GM21360 (cell line): ENCODE results near the gene ARHGEF10L.

Experiments
- ATAC-seq: cut with Tn5 transposase; IDR thresholded peaks from one replicate; pipeline ENCODE4 v1.9.1; 2021; ENCODE audit warnings: mild to moderate bottlenecking, moderate library complexity; ENCODE audit not compliant: unreplicated experiment

ARHGEF10L gene

DNA sequence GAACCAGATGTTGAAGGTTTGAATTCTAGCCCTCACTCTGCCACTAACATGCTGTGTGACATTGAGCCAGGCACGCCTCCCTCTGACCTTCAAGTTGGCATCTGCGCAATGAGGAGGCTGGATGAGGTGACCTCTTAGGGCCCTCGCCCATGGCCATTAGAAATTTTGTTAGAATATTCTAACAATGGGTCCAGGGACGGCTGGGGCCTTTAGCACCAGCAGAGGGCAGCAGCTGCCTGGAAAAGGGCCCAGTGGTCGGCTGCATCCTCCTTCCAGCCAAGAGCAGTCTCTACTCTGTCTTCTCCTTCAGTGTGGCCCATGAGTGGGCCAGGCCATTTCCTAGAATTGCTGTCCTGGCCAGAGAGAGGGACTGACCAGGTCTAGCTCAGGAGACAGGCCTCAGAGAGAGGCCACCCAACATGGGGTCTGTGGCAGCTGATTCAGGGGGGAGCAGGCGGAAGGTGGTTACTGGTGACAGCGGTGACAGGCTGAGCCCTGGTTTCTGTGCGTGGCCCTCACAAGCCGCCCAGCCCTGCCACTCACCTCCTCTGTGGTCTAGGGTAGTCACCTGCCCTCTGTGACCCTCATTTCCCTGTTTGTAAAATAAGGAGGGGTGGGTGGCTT is 114.3 kb downstream of the ARHGEF10L start:
- ATAC-seq: no peak

DNA sequence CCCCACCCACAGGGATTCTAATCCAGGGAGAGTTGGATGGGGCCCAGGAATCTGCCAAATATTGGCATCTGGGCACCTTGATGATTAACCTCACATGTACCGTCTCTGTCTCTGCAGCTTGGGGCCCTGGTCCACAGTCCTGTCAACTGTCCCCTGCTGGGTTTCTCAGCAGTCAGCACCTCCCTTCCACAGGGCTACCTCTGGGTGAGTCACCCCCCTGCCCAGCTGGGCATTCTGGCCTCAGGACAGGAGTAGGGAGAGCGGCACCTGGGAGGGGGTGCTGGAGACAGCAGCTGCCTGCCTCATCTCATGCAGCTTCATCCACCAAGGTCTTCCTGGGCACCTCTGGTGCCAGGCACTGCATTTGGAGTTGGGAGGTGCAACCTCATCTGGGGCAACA is 115.0 kb downstream of the ARHGEF10L start:
- no peak for ATAC-seq

DNA sequence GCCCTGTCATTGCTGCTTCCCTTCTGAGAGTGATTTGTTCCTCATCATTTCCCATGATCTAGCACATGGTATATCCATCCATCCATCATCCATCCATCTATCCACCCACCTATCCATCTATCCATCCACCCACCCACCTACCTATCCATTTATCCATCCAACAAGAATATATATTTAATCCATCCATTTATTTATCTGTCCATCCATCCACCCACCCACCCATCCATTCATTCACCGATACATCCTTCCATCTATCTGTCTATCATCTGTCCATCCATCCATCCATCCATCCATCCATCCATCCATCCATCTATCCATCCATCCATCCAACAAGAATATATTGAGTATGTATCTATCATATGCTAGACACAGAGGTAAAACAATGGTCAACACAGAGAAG is 115.7 kb downstream of the ARHGEF10L start:
- ATAC-seq: no peak

DNA sequence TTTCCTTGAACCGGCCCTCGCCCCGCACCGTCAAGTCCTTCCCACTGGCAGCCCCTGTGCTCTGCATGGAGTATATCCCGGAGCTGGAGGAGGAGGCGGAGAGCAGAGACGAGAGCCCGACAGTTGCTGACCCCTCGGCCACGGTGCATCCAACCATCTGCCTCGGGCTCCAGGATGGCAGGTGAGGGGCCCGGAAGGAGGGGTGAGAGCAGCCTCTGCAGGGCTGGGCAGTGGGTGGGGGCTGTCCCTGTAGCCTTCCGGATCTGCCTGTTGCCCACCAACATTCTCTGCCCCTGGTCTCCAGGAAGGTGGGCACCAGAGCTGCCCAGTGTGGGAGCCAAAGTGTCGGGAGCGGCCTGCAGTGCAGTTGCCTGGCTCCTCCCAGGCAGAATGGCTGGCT is 116.4 kb downstream of the ARHGEF10L start:
- ATAC-seq: no peak

DNA sequence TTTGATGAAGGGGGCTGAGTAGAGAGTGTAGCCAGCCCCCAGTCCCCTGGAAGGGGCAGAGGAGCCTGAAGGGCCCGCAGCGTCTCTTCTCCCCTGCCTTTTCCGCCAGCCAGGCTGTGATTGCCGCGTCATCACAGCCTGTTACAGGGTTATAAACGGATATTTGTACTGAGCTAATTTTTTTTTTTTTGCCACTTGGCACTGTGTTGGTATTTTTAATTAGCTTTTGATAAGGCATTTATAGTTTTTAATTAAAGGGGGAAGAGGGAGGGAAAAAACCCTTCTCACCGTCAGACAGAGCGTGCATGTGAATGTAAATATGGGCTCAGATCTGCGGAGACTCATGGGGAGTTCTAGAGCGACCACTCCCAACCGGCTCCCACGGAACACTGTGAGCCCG is 117.9 kb downstream of the ARHGEF10L start:
- no peak for ATAC-seq

DNA sequence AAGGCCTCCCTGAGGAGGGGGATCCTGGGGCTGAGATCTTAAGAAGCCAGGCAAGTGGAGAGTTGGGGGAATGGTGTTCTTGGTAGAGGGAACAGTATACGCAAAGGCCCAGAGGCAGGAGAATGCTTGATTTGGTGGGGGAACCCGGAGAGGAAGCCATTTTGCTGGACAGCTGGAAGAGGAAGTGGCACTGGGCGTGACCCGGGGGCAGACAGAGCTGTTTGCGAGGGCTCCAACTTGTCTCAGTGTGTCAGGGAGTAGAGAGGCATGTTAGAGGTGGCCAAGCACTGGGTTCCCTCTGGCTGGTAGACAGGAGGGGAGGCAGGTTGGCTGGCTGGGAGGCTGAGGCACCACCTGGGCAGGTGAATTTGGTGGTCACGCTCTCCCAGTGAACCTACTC is 119.3 kb downstream of the ARHGEF10L start:
- no peak for ATAC-seq

DNA sequence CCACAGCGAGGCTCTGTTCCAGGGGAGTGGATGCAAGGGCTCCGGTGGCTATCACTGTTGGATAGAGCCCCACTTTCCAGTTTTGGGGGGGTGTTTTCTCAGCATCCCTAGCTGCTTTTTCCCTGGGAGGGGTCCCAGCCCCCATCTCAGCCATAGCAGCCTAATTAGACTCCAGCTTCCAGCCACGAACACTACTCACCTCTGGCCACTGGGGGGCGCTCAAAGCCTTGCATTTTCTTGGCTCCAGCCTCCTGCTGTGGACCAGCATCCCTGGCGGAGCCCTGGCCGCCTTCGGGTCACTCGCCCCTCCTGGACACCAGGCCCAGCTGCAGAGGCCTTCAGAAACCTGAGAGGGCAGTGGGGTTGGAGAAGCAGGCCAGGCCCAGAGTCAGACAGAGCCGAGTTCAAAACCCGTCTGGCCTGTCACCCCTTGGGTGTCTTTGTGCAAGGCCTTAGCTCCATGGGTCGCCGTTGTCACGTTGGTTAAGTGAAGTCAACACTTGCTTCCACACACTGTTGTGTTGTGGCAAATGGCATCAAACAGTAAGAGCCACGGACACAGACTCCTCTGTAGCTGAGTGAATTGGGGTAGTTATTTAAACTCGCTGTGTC is 122.2 kb downstream of the ARHGEF10L start:
- no peak for ATAC-seq

DNA sequence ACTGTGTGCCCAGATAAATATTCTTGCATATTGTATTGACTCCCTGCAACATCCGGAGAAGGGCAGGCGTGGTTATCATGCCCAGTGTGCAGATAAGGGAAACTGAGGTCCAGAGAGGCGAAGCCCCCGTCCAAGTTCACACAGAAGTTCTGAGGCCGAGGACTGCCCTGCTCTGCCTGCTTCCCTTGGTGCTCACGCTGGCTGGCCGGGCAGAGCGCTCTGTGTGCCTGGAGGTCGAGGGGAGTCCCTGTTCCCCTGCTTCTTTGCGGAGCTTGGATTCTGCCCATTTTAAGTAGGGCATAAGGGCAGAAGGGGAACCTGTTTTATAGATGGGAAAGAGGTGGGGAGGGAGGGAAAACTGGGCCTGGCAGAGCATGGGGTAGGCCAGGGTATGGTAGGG is 122.8 kb downstream of the ARHGEF10L start:
- no peak for ATAC-seq

DNA sequence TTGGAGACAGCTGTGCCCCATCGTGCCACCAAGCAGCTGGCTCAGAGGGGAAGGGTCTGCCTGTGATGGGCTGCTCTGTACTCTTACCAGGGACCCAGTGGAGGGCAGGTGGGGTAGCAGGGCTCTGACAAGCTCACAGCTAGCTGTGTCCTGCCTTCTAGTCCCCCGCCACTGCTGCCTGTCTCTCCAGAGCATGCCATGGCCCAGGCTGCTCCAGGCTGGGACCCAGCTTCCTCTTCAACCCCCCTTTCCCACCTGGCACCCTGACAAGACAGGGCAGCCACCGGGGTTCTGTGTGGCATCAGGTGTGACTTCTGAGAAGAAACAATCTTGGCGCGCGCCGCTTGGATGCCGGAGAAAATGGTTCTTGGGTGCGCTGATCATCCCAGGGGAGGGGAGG is 123.3 kb downstream of the ARHGEF10L start:
- ATAC-seq: no peak

DNA sequence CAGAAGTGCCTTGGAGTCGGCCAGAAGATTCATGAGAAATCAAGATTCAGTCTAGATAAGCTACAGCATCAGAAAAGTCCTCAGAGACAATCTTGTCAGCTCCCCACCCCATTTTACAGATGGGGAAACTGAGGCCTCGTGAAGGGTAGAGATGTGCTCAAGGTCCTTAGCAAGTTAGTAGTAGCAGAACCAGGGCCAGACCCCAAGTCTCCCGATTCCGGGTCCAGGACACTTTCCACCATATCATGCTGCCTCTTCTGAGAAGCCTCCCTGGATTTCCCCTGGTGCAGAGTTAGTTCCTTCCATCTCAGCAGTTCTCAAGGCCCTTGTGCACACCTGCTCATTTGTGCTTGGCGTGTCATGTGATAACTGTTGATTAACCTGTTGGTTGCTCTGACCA is 124.1 kb downstream of the ARHGEF10L start:
- ATAC-seq: no peak

DNA sequence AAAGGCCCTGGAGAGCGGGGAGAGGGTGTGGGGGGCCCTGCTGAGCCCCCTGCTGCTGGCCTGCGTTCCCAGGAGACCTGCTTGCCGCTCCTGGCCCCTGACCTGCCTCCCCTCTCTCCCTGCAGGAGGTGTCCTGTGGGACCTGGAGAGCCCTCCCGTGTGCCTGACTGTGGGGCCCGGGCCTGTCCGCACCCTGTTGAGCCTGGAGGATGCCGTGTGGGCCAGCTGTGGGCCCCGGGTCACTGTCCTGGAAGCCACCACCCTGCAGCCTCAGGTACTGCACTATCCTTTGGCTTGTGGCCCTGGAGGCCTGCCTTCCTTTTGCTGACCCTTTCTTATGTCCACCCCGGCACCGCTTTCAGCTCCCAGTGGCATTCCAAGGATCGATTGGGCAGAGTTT is 124.8 kb downstream of the ARHGEF10L start:
- ATAC-seq: no peak

DNA sequence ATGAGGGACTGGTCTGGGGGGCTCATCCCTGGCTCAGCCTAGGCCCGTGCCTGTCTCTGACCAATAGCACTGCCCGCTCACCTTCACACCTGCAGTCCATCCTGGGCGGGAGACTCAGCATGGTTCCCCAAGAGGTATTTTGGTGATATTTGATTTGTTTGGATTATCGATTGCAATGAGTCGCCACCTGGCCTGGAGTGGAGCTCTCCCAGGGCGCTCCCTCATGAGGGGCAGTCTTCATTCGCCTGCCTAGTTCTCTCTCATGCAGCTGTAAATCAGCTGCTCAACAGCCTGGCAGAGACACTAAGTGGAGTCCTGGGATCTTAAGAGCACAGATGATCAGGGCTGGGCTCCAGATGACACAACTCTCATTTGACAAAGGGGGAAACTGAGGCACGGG is 125.6 kb downstream of the ARHGEF10L start:
- ATAC-seq: no peak

DNA sequence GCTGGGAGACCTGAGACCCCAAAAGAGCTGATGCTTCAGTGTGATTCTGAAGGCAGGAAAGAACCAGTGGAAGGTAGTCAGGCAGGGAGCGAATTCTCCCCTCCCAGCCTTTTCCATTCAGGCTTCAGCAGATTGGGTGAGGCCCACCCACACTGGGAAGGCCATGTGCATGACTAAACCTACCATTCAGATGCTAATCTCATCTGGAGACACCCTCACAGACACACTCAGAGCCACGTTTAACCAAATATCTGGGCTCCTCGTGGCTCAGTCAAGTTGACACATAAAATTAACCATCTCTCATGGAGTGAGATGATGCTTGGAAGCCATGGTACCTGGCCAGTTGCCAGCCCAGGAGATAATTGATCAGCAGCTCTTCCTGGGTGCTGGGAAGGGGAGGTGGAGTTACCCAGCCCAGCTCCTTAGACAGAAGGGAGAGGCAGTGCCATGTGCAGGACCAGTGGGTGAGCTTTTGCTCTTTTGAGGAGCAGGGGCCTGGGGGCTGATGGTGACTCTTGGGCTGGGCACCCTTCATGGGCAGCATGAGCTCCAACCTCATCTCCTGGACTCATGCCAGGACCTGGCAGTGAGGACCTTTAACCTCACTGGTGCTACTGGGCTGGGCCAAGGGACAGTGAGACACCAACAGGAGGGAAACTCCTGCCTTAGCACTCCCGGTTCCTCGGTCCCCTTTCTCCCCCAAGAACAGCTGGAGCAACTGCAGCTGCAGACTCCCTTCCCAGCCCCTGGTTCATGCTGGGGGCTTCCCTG is 126.6 kb downstream of the ARHGEF10L start:
- ATAC-seq: no peak

DNA sequence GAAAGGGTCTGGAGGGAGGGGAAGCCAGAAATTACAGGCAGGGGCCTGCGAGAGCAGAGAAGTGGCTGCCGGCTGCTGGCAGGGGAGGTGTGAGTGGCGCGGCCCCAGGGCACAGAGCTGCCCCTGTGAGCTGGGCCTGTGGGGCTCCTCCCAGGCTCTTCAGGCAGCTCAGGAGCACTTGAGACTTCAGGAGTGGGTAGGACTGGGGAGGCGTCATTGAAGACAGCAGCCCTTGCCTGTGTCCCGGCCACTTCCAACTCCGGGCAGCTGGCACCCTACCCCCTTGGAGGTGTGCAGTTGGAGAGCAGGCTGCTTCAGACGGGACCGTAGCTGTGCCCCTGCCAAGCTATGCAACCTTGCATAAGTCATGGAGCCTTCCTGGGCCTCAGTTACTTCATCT is 128.1 kb downstream of the ARHGEF10L start:
- ATAC-seq: no peak

DNA sequence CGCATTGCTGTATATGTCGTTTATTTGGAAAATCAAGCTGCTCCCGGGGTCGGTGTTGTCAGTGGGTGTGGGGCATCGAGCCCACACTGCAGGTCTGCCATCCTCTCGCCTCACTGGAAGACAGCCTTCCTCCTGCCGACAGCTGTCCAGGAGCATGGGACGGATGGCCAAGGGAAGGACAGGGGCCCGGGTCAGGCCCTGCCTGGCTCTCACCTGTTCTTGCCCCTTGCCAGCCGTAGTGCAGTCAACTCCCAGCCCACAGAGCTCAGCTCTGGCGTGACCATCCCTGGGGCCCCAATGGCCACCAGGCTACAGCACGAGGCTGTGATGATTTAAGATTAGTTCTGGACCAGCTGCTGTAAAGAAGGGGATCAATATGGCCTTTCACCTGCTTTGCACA is 128.7 kb downstream of the ARHGEF10L start:
- ATAC-seq: no peak

DNA sequence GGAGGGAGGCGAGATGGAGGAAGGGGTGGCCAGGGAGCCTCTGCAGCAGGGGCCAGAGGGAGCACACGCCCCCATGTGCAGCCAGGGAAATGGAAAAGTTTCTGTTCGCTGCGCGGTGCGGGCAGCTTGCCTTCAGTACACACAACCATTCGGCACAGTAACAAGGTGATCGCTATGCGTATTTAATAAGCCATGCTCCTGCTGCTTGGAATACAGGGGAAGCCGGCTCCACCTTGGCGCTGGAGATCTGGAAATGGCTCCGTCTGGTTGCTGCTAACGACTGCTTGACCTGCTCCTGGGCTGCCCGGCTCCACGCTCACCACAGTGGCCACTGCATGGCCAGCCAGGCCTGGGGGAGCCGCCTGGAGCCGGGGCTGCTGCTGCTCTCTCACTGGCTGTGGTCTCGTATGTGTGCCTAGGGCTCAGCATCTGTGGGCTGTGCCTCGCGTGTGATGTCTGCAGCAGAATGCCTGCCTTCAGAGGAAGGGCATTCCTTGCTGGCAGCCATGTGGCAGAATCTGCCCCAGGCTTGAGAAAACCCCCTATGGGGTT is 129.2 kb downstream of the ARHGEF10L start:
- ATAC-seq: no peak

DNA sequence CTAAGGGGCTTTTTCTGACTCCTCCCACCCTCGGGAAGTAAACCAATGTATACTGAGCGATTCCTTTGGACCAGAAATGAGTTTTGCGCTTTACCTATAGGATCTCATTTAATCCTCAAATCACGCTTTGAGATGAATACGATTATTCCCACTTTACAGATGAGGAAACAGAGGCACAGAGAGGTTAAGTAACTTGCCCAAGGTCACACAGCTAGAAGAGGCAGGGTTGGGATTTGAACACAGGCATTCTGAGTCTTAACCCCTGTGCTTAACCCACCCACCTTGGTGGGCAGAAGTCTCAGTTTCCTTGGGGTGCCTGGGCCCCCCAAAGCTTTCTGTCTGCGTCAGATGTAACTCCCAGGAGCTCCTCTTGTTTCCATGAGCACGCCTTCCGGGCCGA is 129.8 kb downstream of the ARHGEF10L start:
- ATAC-seq: no peak

DNA sequence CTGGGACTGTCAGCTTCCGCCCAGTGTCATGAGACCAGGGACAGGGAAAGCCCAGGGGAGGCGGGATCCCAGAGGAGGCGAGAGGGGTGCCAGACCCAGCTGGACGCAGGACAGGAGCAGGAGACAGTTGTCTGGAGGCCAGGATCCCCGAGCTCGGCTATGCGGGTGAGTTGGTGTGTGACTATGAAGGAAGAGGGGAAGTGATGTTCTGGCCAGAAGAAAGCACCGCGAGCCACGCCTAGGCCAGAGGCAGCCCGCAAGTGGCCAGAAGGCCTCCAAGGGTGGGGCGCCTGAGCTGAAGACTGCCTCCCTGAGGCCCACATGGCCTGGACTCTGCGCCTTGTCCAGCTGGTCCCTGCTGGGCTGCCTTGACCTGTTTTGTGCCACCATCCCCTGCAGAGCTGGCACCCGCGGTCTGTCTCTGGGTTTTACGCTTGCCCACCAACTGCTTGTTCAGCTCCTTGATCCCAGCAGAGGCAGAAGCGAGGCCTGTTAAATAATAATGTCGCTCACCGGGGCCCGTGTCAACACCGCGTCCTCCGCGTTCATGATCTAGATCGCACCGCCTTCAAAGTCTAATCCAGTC is 130.5 kb downstream of the ARHGEF10L start:
- no peak for ATAC-seq

DNA sequence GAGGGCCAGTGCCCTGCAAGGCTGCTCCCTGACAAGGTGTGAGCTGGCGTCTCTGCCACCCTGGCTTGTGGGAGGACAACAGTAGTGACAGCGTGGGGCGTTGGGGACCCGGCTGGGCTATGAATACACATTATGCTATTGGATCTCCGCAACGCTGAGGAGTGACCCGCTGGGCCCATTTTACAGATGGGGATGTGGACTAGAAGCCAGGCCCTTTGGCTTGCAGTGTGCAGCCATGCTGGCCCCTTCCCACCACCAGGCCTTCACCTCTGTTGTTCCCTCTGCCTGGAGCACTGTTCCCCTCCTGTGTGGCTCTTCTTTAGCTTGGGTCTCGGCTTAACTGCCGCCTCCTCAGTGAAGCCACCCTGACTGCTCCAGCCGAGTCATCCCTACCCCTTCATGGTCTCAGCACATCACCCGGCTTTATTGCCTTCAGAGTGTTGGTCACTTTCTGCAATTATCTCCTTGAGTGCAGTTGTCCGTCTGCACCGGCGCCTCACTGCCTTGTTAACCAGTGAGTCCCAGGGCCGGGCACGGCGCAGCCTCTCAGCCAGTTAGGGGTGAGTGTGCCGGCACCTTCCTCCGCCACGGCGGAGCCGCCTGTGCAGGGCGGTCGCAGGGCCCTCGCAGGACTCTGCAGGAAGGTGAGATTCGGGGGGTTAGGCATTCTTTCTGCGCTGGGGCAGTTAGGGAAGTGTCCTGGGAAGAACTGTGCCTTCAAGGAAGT is 131.3 kb downstream of the ARHGEF10L start:
- no peak for ATAC-seq

DNA sequence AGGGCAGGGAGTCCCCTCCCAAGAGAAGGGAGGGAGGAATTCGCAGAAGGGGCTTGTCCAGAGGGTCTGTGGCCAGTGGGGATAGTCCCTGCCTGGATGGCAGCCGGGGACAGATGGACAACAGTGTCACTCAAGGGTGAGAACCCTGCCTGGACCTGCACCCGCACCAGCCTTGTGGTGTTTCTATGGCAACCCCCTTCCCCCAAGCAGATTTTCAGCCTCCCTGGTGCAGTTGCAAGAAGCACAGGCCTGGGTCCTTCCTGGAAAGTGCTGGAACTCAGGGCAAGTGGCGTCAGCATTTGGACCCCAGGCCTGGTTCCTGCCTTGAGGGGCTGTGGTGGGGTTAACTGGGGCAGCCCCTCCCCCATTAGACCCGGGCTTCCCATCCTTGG is 131.8 kb downstream of the ARHGEF10L start:
- no peak for ATAC-seq

DNA sequence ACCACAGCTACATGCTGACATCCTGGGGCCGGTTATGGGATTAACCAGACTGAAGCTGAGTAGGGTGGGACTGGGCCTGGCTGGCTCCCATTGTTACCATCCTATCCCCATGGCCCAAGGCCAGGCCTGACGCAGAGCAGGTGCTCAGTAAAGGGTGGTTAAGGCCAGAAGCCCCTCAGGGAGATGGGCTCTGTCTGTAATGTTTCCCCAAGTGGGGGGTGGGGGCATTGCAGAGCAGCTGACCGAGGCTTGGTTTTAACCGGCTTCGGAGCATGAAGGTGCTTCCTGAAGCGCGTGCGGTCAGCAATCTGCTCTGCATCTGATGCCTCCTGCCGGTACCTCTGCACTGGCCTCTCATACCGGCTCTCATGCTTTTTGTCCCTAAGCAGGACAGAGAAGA is 132.2 kb downstream of the ARHGEF10L start:
- no peak for ATAC-seq
